Spinal cord (tissue), 10 donors: Measurements from ENCODE around the gene MEN1. TPM values are rescaled to one million over a fixed set of nuclear protein-coding genes. Genes with fewer than 3 reads are reported as not detected.

Experiments
- DNase-seq, 6 donors: peaks; one replicate each; pipeline versions ENCODE4 v3.0.0 to v3.0.0-alpha.2; 2013 to 2015; ENCODE audit warnings: low spot score in 6 of 6, low read depth in 4 of 6
- H3K27ac ChIP-seq: one replicate; pipeline ENCODE4 v1.5.1; 2013; ENCODE audit warnings: low read depth, low read length, control low read depth
- H3K27me3 ChIP-seq: one replicate; pipeline ENCODE4 v1.6.1; 2013; ENCODE audit warnings: low read length; ENCODE audit not compliant: control insufficient read depth, insufficient read depth
- H3K36me3 ChIP-seq: one replicate; pipeline ENCODE4 v1.6.1; 2013; ENCODE audit warnings: low read length; ENCODE audit not compliant: control insufficient read depth, insufficient read depth
- H3K4me1 ChIP-seq: one replicate; pipeline ENCODE4 v1.6.1; 2013; ENCODE audit warnings: low read length; ENCODE audit not compliant: control insufficient read depth, insufficient read depth
- H3K4me3 ChIP-seq: one replicate; pipeline ENCODE4 v1.5.1; 2013; ENCODE audit warnings: low read depth, low read length, control low read depth
- H3K9me3 ChIP-seq: one replicate; pipeline ENCODE4 v1.6.1; 2013; ENCODE audit warnings: low read length; ENCODE audit not compliant: control insufficient read depth, insufficient read depth
- WGBS: methylation state at CpG from one replicate; pipeline ENCODE4 v1.1.5; 2013; ENCODE audit warnings: missing lambda C conversion rate; ENCODE audit not compliant: insufficient coverage; 5-methylcytosine and 5-hydroxymethylcytosine counted together
- polyA plus RNA-seq, 2 donors: library from polyadenylated mRNA; unstranded; fragments of 120-200 nt; gene quantifications; one replicate each; pipeline ENCODE4 v1.2.1, GENCODE V29; 2013; ENCODE audit not compliant: insufficient read length in 2 of 2
- total RNA-seq, 2 donors: library from RNA; depleted of rRNA in 1 of 2; stranded (reverse); fragments of 120-200 nt in 1 of 2; fragments of >200 nt in 1 of 2; gene quantifications; one replicate each; pipeline versions ENCODE4 v1.2.3 to v1.2.4, GENCODE V29; 2013 to 2014
- donor health status: healthy.

MEN1 gene
- total and polyA plus RNA-seq, 4 donors: 12.4 to 46.7 (median 28.4) TPM

DNA sequence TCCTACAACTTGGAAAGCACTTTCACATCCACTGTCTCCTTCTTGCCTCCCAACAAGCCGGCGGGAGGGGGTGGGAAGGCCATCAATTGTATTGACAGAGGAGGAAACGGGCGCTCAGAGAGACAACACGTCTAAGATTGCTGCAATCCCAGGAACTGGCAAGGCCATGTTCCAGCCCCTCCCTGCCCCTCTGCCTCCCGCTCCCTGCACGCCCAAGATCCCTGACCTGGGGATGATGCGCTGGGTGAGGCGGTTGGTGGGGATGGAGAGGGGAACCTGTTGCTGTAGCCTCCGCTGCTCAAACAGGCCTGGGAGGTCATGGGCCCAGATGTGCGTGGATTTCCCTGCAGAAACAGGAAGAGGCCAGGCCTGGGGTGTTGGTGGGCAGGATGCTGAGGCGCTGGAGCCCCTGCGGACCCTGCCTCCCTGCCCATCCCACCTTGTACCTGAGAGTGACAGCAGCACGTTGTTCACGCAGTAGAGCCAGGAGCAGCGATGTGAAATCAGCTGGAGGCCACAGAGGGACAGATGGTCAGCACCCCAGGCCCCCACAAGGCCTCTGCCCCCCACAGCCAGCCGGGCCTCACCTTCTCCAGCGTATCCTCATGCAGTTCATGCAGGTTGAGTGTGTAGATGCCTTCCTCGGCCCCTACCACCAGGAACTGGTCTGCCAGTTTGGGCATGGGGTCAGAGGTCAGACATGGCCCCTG, 14.1 kb downstream of the MEN1 start:
- no peak overlapping the region for H3K27ac ChIP-seq
- H3K9me3 ChIP-seq: no peaks in the 10 kb centered on the region
- H3K36me3 ChIP-seq: peaks cover 80% of the 10 kb centered on the region
- peaks cover 11% of the 10 kb centered on the region for H3K4me1 ChIP-seq
- DNase-seq: no peak
- H3K4me3 ChIP-seq: no peak overlapping the region
- WGBS: 87% methylated on average over 14 of the region's 19 CpGs
- no peaks in the 10 kb centered on the region for H3K27me3 ChIP-seq

DNA sequence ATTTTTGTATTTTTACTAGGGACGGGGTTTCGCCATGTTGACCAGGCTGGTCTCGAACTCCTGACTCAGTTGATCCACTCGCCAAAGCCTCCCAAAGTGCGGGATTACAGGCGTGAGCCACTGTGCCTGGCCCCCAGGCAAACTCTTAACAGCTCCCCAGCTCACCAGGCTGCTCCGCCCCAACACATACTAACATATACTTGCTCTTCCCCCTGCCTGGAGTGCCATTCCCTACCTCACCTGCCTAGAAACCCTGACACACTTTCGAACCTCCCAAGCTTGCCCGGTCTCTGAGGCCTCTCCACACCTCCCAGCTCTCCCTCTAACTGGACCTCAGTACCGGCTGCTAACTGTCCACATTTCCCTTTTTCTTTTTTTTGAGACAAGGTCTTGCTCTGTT, 15.8 kb downstream of the MEN1 start:
- peaks cover 7% of the 10 kb centered on the region for H3K4me1 ChIP-seq
- no peak overlapping the region for H3K4me3 ChIP-seq
- DNase-seq: no peak
- WGBS: 94% methylated on average over 10 of the region's 10 CpGs
- peaks cover 79% of the 10 kb centered on the region for H3K36me3 ChIP-seq
- no peak overlapping the region for H3K27ac ChIP-seq
- H3K9me3 ChIP-seq: no peaks in the 10 kb centered on the region
- H3K27me3 ChIP-seq: no peaks in the 10 kb centered on the region

DNA sequence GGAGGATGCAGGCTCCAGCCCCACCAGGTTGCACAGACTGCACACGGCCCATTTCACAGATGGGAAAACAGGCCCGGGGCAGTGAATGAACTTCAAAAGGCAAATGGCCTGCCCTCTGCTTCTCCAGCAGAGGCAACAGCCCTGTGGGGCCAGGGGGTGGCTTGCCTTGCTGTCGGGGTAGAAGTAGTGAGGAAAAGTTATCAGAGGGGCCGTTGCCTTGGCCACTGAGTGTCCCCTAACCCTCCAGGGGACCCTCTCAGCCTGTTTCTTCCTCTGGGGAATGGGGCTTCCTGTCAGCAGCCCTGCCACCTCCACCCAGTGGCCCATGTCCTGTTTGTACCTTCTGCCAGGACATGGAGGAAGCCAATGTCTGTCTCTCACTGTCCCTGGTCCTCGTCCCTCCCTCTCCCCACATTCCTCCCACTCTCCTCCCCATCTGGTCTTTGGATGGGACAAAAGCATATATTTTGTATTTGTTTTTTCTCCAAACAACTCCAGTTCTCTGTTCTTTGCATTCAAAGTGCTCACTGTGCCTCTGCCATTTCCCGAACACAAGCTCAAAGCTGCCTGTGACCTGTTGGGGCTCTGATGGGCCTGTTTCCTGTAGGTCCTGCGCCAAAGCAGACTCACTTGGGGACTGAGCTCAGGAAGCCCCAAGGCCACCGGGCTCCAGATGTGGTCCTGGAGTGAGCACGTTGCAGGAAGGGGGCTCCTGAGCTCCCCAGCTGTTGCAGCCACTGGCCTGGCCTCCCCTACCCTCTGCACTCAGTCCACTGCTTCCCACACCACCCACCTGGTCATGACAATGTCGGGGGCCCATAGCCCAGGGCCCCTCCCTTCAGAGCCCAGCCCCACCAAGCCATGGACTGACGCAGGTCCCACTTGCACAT, 16.8 kb downstream of the MEN1 start:
- no peaks in the 10 kb centered on the region for H3K27me3 ChIP-seq
- H3K27ac ChIP-seq: peak overlapping the region; percentile 64
- no peaks in the 10 kb centered on the region for H3K9me3 ChIP-seq
- 78% methylated on average over 10 of the region's 11 CpGs for WGBS
- H3K4me3 ChIP-seq: no peak overlapping the region
- peaks cover 79% of the 10 kb centered on the region for H3K36me3 ChIP-seq
- H3K4me1 ChIP-seq: peaks cover 7% of the 10 kb centered on the region
- no peak for DNase-seq

DNA sequence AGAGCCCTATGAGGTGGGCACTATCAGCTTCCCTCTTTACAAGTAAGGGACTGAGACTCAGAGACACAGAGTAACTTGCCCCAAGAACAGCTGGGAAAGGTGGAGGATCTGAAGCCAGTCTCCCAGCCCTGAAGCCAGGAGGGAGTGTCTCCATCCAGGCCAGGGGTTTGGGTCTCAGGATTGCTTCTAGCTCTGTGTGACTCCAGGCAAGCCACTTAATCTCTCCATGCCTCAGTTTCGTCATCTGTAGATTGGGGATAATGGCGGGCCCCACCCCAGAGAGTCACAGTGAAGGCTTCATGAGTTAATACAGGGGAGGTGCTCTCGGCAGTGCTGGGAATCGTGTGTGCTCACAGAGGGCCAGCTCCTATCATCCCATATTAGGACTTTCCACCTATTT, 17.9 kb downstream of the MEN1 start:
- no peak overlapping the region for H3K27ac ChIP-seq
- no peaks in the 10 kb centered on the region for H3K27me3 ChIP-seq
- no peaks in the 10 kb centered on the region for H3K9me3 ChIP-seq
- H3K4me1 ChIP-seq: peaks cover 7% of the 10 kb centered on the region
- H3K36me3 ChIP-seq: peaks cover 76% of the 10 kb centered on the region
- H3K4me3 ChIP-seq: no peak overlapping the region
- no peak for DNase-seq
- WGBS: no CpG with 5 or more reads among the region's 4 CpGs

DNA sequence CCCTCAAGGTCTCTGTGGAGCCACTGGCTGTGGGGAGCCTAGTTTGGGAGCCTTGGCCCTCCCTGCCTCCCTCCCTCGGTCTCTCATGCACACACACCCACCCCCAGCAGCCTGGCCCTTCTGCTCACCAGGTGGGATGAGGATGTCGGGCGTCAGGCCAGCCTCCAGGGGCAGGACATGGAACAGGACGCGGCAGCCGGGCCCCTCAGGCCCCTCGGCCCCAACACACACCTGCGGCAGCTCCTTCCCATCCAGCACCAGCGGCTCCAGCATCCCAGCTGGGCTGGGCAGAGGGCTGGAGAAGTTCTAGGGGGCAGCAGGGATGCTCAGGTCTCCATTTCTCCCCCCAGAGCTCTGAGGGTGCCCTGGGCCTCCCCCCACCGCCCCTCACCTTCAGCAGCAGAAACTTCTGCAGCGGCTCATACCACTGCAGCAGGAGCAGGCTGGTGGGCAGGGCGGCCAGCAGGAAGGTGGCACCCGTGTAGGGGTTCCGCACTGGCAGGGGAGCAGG, 18.5 kb downstream of the MEN1 start:
- H3K9me3 ChIP-seq: no peaks in the 10 kb centered on the region
- no peaks in the 10 kb centered on the region for H3K27me3 ChIP-seq
- no peak overlapping the region for H3K27ac ChIP-seq
- WGBS: 78% methylated on average over 6 of the region's 14 CpGs
- DNase-seq: no peak
- H3K4me3 ChIP-seq: no peak overlapping the region
- peaks cover 71% of the 10 kb centered on the region for H3K36me3 ChIP-seq
- H3K4me1 ChIP-seq: peaks cover 7% of the 10 kb centered on the region

DNA sequence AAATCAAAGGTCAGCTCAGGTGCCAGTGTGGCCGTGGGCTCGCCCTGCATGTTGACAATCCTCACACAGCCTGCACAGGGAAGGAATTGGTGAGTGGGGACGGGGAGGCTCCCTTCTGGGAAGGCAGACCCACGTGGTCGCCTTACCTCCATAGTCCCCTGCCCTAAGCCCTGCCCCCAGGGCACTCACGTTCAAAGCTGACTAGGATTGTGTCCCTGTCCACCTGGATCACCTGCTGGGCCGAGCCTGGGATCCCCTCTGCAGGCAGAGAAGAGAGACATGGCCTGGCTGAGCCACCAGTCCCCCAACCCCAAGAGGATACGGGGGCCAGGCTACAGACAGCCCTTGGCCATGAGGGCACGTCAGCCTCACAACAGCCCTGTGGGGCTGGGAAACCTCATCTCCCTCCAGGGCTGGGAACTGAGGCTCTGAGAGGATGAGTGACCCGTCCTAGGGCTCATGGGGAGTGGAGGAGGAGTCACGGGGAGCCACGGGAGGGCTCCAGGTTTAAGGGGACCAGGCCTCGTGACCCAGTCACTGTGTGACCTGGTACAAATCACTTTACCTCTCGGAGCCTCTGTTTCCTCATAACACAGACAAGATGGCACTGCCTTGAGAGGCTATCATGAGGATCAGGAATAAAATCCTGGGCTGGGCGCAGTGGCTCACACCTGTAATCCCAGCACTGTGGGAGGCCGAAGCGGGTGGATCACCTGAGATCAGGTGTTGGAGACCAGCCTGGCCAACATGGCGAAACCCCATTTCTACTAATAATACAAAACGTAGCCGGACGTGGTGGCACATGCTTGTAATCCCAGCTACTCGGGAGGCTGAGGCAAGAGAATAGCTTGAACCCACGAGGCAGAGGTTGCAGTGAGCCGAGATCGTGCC, 19.9 kb downstream of the MEN1 start:
- Histone ChIP-seq H3K9me3 (no peaks in the 10 kb centered on the region), H3K4me3 (no peak overlapping the region), H3K27ac (no peak overlapping the region), H3K27me3 (no peaks in the 10 kb centered on the region), H3K36me3 (peaks cover 59% of the 10 kb centered on the region), H3K4me1 (peaks cover 7% of the 10 kb centered on the region)
- WGBS: 78% methylated on average over 11 of the region's 25 CpGs
- DNase-seq: no peak

DNA sequence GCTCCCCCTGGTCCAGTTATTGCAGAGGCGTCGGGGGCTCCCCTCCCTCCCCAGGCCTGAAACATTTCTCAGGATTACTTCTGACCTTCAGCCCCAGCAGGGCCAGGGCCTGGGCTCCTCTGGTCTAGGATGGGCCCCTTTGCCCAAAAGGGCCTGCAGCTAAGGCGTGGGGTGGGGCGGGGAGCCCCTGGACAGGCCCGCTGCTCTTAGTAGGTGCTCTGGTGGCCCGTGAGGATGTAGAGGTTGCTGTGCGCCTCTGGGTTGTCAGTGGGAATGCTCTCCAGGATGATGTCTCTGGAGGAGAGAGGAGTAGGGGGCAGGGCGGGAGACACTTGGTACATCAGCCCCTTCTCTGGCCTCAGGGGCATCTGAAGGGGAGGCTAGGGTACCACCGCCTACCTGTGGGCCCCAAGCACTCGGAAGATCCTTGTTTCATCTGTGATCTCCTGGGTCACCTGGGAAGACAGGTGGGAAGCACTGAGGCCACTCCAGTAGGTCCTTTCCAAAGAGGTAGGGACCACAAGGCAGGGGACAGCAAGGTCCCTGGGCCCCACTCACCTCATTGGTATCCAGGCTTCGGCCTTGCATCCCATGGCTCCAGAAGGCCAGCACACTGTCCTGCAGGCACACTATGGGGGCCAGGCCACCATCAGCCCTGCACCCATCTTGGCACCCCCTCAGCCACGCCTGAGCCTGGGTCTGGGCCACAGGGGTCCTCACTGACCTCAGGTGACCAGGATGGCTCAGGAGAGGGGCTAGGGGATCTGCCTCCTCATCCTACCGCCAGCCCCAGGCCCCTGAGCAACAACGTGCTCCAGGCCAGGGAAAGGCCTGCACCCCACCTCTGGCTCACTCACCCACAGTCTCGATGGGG, 20.8 kb downstream of the MEN1 start:
- peaks cover 7% of the 10 kb centered on the region for H3K4me1 ChIP-seq
- no peak for DNase-seq
- H3K4me3 ChIP-seq: no peak overlapping the region
- 91% methylated on average over 14 of the region's 15 CpGs for WGBS
- H3K36me3 ChIP-seq: peaks cover 56% of the 10 kb centered on the region
- no peak overlapping the region for H3K27ac ChIP-seq
- H3K9me3 ChIP-seq: no peaks in the 10 kb centered on the region
- H3K27me3 ChIP-seq: no peaks in the 10 kb centered on the region

DNA sequence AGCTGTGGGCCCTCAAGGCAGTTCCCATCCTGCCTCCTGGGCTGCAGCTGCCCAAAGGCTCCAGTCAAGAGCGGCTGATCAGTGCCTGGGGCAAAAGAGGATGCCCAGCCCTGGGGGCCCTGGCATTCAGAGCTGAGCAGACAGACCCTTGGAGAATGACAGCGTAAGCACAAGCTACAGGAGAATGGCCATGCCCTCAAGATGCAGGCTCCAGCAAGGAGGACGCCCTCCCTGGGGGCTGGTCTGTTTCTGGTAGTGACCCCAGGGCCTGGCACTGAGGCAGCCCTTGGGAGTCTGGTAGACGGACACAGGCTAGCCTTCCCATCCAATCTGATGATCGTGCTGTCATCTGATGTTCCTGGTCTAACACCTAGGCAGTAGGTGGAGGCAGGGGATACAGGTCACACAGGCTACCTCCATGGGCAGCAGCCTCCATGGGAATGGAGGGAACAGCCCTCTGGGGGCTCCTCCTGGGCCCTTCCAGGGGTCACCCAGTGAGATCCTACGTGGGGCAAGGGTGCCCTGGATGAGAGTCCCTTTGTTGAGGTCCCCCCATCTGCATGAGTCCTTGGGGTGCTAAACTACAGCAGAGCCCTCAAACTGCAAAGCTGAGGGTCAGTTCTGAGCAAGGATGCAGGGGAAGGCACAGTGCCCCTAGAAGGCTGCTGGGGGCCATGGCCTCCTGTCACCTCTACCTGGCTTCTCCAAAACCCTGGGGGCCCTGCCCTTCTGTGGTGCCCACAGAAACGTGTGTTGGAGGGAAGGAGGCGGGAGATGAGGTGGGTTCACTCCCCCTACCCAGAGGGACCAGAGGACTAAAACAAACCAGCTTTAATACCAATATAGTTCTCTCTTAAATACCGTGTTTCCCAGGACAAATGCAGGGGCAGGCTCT, 21.8 kb downstream of the MEN1 start:
- Histone ChIP-seq H3K27ac (no peak overlapping the region), H3K27me3 (no peaks in the 10 kb centered on the region), H3K4me1 (peaks cover 7% of the 10 kb centered on the region), H3K9me3 (no peaks in the 10 kb centered on the region), H3K36me3 (peaks cover 58% of the 10 kb centered on the region), H3K4me3 (no peak overlapping the region)
- WGBS: 91% methylated on average over 6 of the region's 9 CpGs
- DNase-seq: no peak
